ENCODE results near the gene LIMS2. TPM values are rescaled to one million over a fixed set of nuclear protein-coding genes. Genes with fewer than 3 reads are reported as not detected.

The LIMS2 gene
- total and polyA plus RNA-seq, 2 donors (not counting 1 experiment from before 2014, with no cell fraction given), result 1.8 to 17.3 TPM

DNA sequence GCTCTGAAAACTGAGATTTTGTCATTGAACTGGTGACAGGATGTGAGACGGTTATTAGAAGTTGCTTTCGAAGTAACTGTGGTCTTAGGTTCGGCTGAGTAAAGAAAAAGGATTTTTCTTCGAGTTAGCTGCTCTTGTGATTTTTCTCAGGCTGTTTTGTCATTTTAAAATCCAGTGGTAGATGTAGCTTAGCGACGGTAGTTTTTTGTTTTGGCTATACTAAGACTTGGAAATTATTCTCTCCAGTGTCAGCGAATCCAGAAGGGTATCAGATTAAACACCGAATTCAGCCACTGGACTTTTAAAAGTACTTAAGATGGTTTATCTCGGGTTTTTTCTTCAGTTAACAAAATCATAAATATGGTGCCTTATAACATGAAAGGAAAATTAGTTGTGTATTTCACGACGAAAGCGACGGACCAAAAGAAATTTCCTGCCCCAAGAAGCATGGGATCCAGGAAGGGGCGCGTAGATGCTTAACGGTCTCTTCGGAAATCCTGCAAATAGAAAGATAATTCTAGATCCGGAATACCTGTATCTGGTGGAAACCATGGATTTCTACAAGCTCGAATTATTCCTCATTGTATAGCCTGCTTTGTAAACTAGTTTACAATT lies 27.2 kb upstream of the LIMS2 start:
- Histone ChIP-seq H3K4me1 (ENCODE audit: control insufficient read depth, extremely low read depth, insufficient read depth, low read length) (peaks cover 5% of the 10 kb centered on the region), H3K4me2 (ENCODE audit: extremely low read depth, insufficient read depth, low read length) (peak overlapping the region; percentile 98), H3K36me3 (ENCODE audit: control insufficient read depth, insufficient read depth, low read length) (no peaks in the 10 kb centered on the region), H3K27me3 (ENCODE audit: control insufficient read depth, insufficient read depth, low read length) (no peaks in the 10 kb centered on the region), H3K27ac (ENCODE audit: insufficient read depth, low read length) (peak overlapping the region; percentile 72), H2AFZ (ENCODE audit: low read length) (peak overlapping the region; percentile 40), H3K9me3 (ENCODE audit: control insufficient read depth, insufficient read depth, low read depth, low read length) (no peaks in the 10 kb centered on the region), H3K79me2 (ENCODE audit: control insufficient read depth, insufficient read depth, low read length) (peaks cover 9% of the 10 kb centered on the region), H3K4me3 (replicated peaks in 1 of 4; ENCODE audit: control extremely low read depth in 1 of 4, insufficient read depth in 1 of 4, low read depth in 3 of 4, low read length in 4 of 4) (peak overlapping the region; percentile 34 to 78 (median 72)), H4K20me1 (ENCODE audit: control insufficient read depth, extremely low read depth, insufficient read depth, low read length) (no peaks in the 10 kb centered on the region), H3K9ac (ENCODE audit: insufficient read depth, low read length) (peak overlapping the region; percentile 93)
- no peak for TF ChIP-seq EZH2 (IDR thresholded peaks at IDR 0.05; ENCODE audit: low read length, missing control alignments)
- TF ChIP-seq, protein P1, sequence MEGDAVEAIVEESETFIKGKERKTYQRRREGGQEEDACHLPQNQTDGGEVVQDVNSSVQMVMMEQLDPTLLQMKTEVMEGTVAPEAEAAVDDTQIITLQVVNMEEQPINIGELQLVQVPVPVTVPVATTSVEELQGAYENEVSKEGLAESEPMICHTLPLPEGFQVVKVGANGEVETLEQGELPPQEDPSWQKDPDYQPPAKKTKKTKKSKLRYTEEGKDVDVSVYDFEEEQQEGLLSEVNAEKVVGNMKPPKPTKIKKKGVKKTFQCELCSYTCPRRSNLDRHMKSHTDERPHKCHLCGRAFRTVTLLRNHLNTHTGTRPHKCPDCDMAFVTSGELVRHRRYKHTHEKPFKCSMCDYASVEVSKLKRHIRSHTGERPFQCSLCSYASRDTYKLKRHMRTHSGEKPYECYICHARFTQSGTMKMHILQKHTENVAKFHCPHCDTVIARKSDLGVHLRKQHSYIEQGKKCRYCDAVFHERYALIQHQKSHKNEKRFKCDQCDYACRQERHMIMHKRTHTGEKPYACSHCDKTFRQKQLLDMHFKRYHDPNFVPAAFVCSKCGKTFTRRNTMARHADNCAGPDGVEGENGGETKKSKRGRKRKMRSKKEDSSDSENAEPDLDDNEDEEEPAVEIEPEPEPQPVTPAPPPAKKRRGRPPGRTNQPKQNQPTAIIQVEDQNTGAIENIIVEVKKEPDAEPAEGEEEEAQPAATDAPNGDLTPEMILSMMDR (conservative IDR thresholded peaks at IDR 0.05 in 1 of 2, IDR thresholded peaks at IDR 0.05 in 1 of 2; ENCODE audit: low read depth in 1 of 2, low read length in 2 of 2), result no peak
- DNase-seq (ENCODE audit: low read depth in 2 of 2), result no peak

GRCh38 chr2:127701651-127702394 lies 26.5 kb upstream of the LIMS2 start:
- peaks cover 5% of the 10 kb centered on the region for H3K4me1 ChIP-seq (ENCODE audit: control insufficient read depth, extremely low read depth, insufficient read depth, low read length)
- DNase-seq (ENCODE audit: low read depth in 2 of 2), result peak; percentile 67 to 77
- H3K79me2 ChIP-seq (ENCODE audit: control insufficient read depth, insufficient read depth, low read length), result peaks cover 9% of the 10 kb centered on the region
- peak overlapping the region; percentile 41 for H2AFZ ChIP-seq (ENCODE audit: low read length)
- H4K20me1 ChIP-seq (ENCODE audit: control insufficient read depth, extremely low read depth, insufficient read depth, low read length), result no peaks in the 10 kb centered on the region
- peak overlapping the region; percentile 98 for H3K4me2 ChIP-seq (ENCODE audit: extremely low read depth, insufficient read depth, low read length)
- H3K9ac ChIP-seq (ENCODE audit: insufficient read depth, low read length), result peak overlapping the region; percentile 93
- H3K27ac ChIP-seq (ENCODE audit: insufficient read depth, low read length), result peak overlapping the region; percentile 72
- TF ChIP-seq EZH2 (IDR thresholded peaks at IDR 0.05; ENCODE audit: low read length, missing control alignments), result no peak
- TF ChIP-seq, protein P1 (conservative IDR thresholded peaks at IDR 0.05 in 1 of 2, IDR thresholded peaks at IDR 0.05 in 1 of 2; ENCODE audit: low read depth in 1 of 2, low read length in 2 of 2), result peak in 1 of 2 donors; percentile 24
- no peaks in the 10 kb centered on the region for H3K36me3 ChIP-seq (ENCODE audit: control insufficient read depth, insufficient read depth, low read length)
- H3K27me3 ChIP-seq (ENCODE audit: control insufficient read depth, insufficient read depth, low read length), result no peaks in the 10 kb centered on the region
- H3K4me3 ChIP-seq (replicated peaks in 1 of 4; ENCODE audit: control extremely low read depth in 1 of 4, insufficient read depth in 1 of 4, low read depth in 3 of 4, low read length in 4 of 4), result peak overlapping the region; percentile 59 to 78 (median 72)
- no peaks in the 10 kb centered on the region for H3K9me3 ChIP-seq (ENCODE audit: control insufficient read depth, insufficient read depth, low read depth, low read length)

- peaks cover 9% of the 10 kb centered on the region for H3K79me2 ChIP-seq (ENCODE audit: control insufficient read depth, insufficient read depth, low read length)
- no peaks in the 10 kb centered on the region for H3K9me3 ChIP-seq (ENCODE audit: control insufficient read depth, insufficient read depth, low read depth, low read length)
- H3K4me2 ChIP-seq (ENCODE audit: extremely low read depth, insufficient read depth, low read length), result peak within 1 kb of the TSS; percentile 98
- no peaks in the 10 kb centered on the region for H3K36me3 ChIP-seq (ENCODE audit: control insufficient read depth, insufficient read depth, low read length)
- DNase-seq (ENCODE audit: low read depth in 2 of 2), result peak; percentile 90 to 91
- H4K20me1 ChIP-seq (ENCODE audit: control insufficient read depth, extremely low read depth, insufficient read depth, low read length), result no peaks in the 10 kb centered on the region
- peak within 1 kb of the TSS; percentile 93 for H3K9ac ChIP-seq (ENCODE audit: insufficient read depth, low read length)
- H3K4me1 ChIP-seq (ENCODE audit: control insufficient read depth, extremely low read depth, insufficient read depth, low read length), result peaks cover 5% of the 10 kb centered on the region
- peak within 1 kb of the TSS; percentile 72 for H3K27ac ChIP-seq (ENCODE audit: insufficient read depth, low read length)
- peak within 1 kb of the TSS; percentile 59 to 78 (median 72) for H3K4me3 ChIP-seq (replicated peaks in 1 of 4; ENCODE audit: control extremely low read depth in 1 of 4, insufficient read depth in 1 of 4, low read depth in 3 of 4, low read length in 4 of 4)
- H2AFZ ChIP-seq (ENCODE audit: low read length), result peak within 1 kb of the TSS; percentile 96
- TF ChIP-seq, protein P1 (conservative IDR thresholded peaks at IDR 0.05 in 1 of 2, IDR thresholded peaks at IDR 0.05 in 1 of 2; ENCODE audit: low read depth in 1 of 2, low read length in 2 of 2), result no peak
- no peak for TF ChIP-seq EZH2 (IDR thresholded peaks at IDR 0.05; ENCODE audit: low read length, missing control alignments)
- no peaks in the 10 kb centered on the region for H3K27me3 ChIP-seq (ENCODE audit: control insufficient read depth, insufficient read depth, low read length)
Measured at GRCh38 chr2:127701193-127701650, 25.9 kb upstream of the LIMS2 start, which contains the start of gene SFT2D3. SFT2D3 (plus strand) TSS chr2:127701497; CDS start chr2:127701529, 32 bp downstream.

Data from fibroblast of lung (primary cell).